Activated CD8-positive, alpha-beta memory T cell treated with anti-CD3 and anti-CD28 coated beads, Interleukin-2, amount 50 U/mL, for 1 hour (primary cell): ENCODE measurements around the gene CLPTM1L.

ENCODE experiments used
- DNase-seq: peaks from one replicate; pipeline ENCODE4 v3.0.0-alpha.2; 2020; ENCODE audit errors: extremely low read depth

The CLPTM1L gene

DNA sequence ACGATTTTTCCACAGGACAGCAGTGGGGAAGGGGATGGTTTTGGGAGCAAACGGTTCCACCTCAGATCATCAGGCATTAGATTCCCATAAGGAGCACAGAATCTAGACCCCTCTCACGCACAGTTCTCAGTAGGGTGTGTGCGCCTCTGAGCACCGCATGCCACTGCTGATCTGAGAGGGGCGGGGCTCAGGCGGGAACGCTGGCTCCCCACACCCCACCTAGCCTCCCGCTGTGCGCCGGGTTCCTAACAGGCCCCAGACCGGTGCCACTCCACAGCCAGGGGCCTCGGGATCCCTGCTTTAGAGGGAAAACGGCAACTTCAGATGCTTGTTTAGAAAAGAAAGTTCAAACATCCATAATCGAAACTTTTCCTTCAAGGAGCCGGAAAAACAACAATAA lies 70.4 kb downstream of the CLPTM1L start:
- no peak for DNase-seq

- no peak for DNase-seq
Observed at GRCh38 chr5:1273745-1274144, 71.2 kb downstream of the CLPTM1L start.

DNA sequence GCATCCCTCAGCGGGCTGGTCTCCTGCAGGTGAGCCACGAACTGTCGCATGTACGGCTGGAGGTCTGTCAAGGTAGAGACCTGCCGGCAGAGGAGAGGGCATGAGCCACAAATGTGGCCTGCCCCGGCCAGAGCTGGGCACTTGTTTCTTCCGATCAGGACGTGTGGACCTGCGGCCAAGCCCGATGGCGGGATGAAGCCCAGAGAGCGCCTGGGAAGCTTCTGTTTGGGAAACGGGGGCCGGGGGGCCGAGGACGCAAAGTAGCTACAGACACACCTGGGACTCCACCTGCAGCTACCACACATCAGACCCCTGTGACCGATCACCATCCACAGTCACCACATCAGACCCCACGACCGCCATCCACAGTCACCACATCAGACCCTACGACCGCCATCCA lies 72.7 kb downstream of the CLPTM1L start:
- no peak for DNase-seq

- no peak for DNase-seq
Observed at GRCh38 chr5:1270933-1271914, 73.7 kb downstream of the CLPTM1L start.

GRCh38 chr5:1270426-1270825 lies 74.5 kb downstream of the CLPTM1L start:
- DNase-seq = no peak

GRCh38 chr5:1268666-1269065 lies 76.2 kb downstream of the CLPTM1L start:
- DNase-seq = peak; percentile 4

DNA sequence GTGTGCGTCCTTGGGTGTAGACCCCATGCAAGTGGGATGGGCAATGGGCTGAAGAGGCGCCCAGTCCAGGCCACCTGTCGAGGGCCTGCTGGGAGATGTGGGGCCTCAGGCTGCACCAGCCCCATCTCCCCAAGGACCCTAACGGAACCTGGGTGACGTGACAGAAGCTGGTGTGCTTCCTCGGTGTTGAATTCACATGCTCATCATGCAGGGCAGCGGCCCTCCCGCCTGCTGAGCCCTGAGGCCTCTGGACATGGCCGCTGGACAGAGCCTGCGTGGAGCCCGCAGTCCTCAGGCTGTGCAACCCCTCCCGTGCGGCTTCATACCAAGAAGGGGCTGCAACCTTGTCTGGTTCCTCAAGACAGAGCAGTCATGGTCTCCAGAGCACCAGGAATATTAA lies 76.8 kb downstream of the CLPTM1L start:
- DNase-seq = no peak
